PC-9 (cell line): ENCODE data around the gene HOXC4. TPM values are rescaled to one million over a fixed set of nuclear protein-coding genes. Genes with fewer than 3 reads are reported as not detected.
A peak's percentile ranks its signal among the peaks of the same experiment; 100 is the strongest.

Source experiments
- BruUV-seq: library from RNA; stranded (reverse); fragments of 400-500 nt; replicated peaks from 2 replicates; lab custom pipeline; 2021; lab: Mats Ljungman, UMichigan
- CTCF ChIA-PET: fragments of 300-600 bp; sonication (Branson Sonifier 250); formaldehyde crosslinking; loops from one replicate; lab custom pipeline; 2022; ENCODE audit warnings: antibody characterized with exemption; lab: Charles Lee
- POLR2A ChIA-PET: fragments of 300-600 bp; sonication (Branson Sonifier 250); formaldehyde crosslinking; loops from one replicate; lab custom pipeline; 2022; ENCODE audit warnings: antibody characterized with exemption; ENCODE audit not compliant: unreplicated experiment; lab: Charles Lee
- DNase-seq, 2 experiments: peaks; one replicate each; pipeline versions ENCODE4 v3.0.0 to v3.0.0-alpha.2; 2015 to 2022; ENCODE audit warnings: mixed read lengths in 1 of 2
- H2AFZ ChIP-seq: fragments of 200-600 bp; sonication (generic); 2 replicates; pipeline ENCODE4 v1.8.1; 2017; ENCODE audit warnings: antibody characterized with exemption
- H3F3A ChIP-seq: fragments of 200-600 bp; sonication (generic); 2 replicates; pipeline ENCODE4 v1.8.1; 2017; ENCODE audit warnings: antibody characterized with exemption, mild to moderate bottlenecking, low read depth; ENCODE audit not compliant: insufficient read depth
- H3K27ac ChIP-seq: fragments of 200-600 bp; sonication (generic); 2 replicates; pipeline ENCODE4 v1.6.1; 2016; ENCODE audit warnings: mixed run types
- H3K27me3 ChIP-seq: fragments of 200-600 bp; sonication (generic); 2 replicates; pipeline ENCODE4 v1.6.1; 2016; ENCODE audit warnings: low read depth, mixed run types; ENCODE audit not compliant: insufficient read depth
- H3K36me3 ChIP-seq: fragments of 200-600 bp; sonication (generic); 2 replicates; pipeline ENCODE4 v1.6.1; 2016; ENCODE audit warnings: low read depth, mixed run types
- H3K4me1 ChIP-seq: fragments of 200-600 bp; sonication (generic); replicated peaks from 2 replicates; pipeline ENCODE4 v1.6.1; 2016; ENCODE audit warnings: mixed run types; ENCODE audit not compliant: insufficient read depth
- H3K4me2 ChIP-seq: fragments of 200-600 bp; sonication (generic); 2 replicates; pipeline ENCODE4 v1.6.1; 2017; ENCODE audit warnings: mixed run types
- H3K4me3 ChIP-seq: fragments of 200-600 bp; sonication (generic); 2 replicates; pipeline ENCODE4 v1.6.1; 2016; ENCODE audit warnings: mixed run types
- H3K79me2 ChIP-seq: fragments of 200-600 bp; sonication (generic); 2 replicates; pipeline ENCODE4 v1.6.1; 2017; ENCODE audit warnings: low read depth, mixed run types
- H3K9me2 ChIP-seq: fragments of 200-600 bp; sonication (generic); 2 replicates; pipeline ENCODE4 v1.8.1; 2017; ENCODE audit warnings: mild to moderate bottlenecking; ENCODE audit not compliant: insufficient read depth
- H3K9me3 ChIP-seq: fragments of 200-600 bp; sonication (generic); 2 replicates; pipeline ENCODE4 v1.8.1; 2016; ENCODE audit warnings: low read depth; ENCODE audit not compliant: insufficient read depth
- H4K20me1 ChIP-seq: fragments of 200-600 bp; sonication (generic); 2 replicates; pipeline ENCODE4 v1.8.1; 2017; ENCODE audit not compliant: insufficient read depth
- EZH2 ChIP-seq: fragments of 200-600 bp; sonication (generic); IDR thresholded peaks from 2 replicates; pipeline ENCODE4 v1.8.0; 2017; ENCODE audit warnings: antibody characterized with exemption, low read depth
- intact Hi-C: fragments of 100-400 bp; cut with micrococcal nuclease; formaldehyde crosslinking; loops from one replicate; pipeline ENCODE4 v1.10.0; 2022; ENCODE audit not compliant: unreplicated experiment
- total RNA-seq: library from RNA; stranded (reverse); gene quantifications from 2 replicates; pipeline ENCODE4 v1.2.3, GENCODE V29; 2021
- TF ChIP-seq, protein P1 (sequence below): fragments of 200-600 bp; sonication (generic); conservative IDR thresholded peaks from 2 replicates; pipeline ENCODE4 v1.6.1; 2017; ENCODE audit warnings: mixed run types, antibody characterized with exemption, mild to moderate bottlenecking, moderate library complexity

The HOXC4 gene
- total RNA-seq, 1 experiment from 2014 or later = 3.8 TPM

GRCh38 chr12:54006559-54007220, 46.9 kb upstream of the HOXC4 start:
- BruUV-seq = no TSS peak
- intact Hi-C loops = loop anchor here (1.0 to 5.0 kb wide), 5 partner anchors 185 to 371 kb away; no protein-coding TSS in a partner anchor
- H3K9me2 ChIP-seq = no peaks in the 10 kb centered on the region
- H3F3A ChIP-seq = no peaks in the 10 kb centered on the region; the same call in 1 of the 2 replicates
- no peaks in the 10 kb centered on the region for H3K79me2 ChIP-seq
- H3K36me3 ChIP-seq = no peaks in the 10 kb centered on the region
- H3K9me3 ChIP-seq = no peaks in the 10 kb centered on the region
- no peak for DNase-seq
- no peak overlapping the region for H3K4me3 ChIP-seq
- H2AFZ ChIP-seq = no peak overlapping the region
- no peaks in the 10 kb centered on the region for H4K20me1 ChIP-seq
- H3K27ac ChIP-seq = no peak overlapping the region
- TF ChIP-seq EZH2 = no peak
- TF ChIP-seq, protein P1, sequence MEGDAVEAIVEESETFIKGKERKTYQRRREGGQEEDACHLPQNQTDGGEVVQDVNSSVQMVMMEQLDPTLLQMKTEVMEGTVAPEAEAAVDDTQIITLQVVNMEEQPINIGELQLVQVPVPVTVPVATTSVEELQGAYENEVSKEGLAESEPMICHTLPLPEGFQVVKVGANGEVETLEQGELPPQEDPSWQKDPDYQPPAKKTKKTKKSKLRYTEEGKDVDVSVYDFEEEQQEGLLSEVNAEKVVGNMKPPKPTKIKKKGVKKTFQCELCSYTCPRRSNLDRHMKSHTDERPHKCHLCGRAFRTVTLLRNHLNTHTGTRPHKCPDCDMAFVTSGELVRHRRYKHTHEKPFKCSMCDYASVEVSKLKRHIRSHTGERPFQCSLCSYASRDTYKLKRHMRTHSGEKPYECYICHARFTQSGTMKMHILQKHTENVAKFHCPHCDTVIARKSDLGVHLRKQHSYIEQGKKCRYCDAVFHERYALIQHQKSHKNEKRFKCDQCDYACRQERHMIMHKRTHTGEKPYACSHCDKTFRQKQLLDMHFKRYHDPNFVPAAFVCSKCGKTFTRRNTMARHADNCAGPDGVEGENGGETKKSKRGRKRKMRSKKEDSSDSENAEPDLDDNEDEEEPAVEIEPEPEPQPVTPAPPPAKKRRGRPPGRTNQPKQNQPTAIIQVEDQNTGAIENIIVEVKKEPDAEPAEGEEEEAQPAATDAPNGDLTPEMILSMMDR = no peak
- H3K4me2 ChIP-seq = peak overlapping the region; percentile 65; the same call in 1 of the 2 replicates
- H3K4me1 ChIP-seq = no peaks in the 10 kb centered on the region
- H3K27me3 ChIP-seq = no peaks in the 10 kb centered on the region
- ChIA-PET POLR2A (no interaction called here), CTCF (interaction anchor here (0.5 to 1.6 kb wide), 4 partner anchors 182 to 195 kb away, joined by 3 to 8 read pairs (median 6); partner anchors contain the start of gene SMUG1)

DNA sequence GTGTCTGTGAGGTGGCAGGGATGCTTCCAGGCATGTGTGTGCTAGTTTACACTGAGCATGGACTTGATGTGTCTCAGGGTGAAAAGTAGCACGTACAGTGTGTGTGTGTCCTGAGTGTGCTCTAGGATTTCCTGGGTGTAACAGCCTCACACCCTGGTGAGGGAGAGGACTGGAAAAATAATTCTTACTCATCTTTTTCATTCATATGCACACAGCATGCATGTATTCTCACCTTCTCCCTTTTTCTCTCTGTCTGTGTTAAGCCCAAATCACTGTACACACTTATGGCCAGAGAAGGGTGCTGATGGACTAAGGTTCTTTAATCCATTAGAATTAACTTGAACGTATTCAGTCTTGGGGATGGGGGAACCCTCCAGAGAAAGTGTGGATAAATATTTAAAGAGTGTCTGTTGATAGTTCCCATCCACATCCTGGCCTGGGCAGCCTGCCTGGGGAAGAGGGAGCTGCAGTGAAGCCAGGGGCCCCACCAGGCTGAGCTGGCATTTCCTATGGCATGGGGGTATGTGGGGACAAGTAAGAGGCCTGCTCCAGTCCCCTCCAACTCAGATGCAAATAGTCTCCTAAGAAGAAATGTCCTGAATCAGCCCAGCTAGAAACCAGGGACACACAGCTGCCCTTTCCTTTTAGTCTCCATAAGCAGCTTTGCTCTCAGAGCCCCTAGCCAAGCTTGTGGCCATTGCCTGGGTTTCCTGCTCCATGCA, 45.9 kb upstream of the HOXC4 start:
- no peaks in the 10 kb centered on the region for H3K9me3 ChIP-seq
- no peak overlapping the region for H2AFZ ChIP-seq
- no peaks in the 10 kb centered on the region; the same call in 1 of the 2 replicates for H3F3A ChIP-seq
- no peaks in the 10 kb centered on the region for H3K79me2 ChIP-seq
- H3K9me2 ChIP-seq = no peaks in the 10 kb centered on the region
- no TSS peak for BruUV-seq
- no peak overlapping the region for H3K27ac ChIP-seq
- TF ChIP-seq, protein P1 = no peak
- no peak for TF ChIP-seq EZH2
- intact Hi-C loops = loop anchor here (5.0 kb wide), 2 partner anchors 305 to 370 kb away; no protein-coding TSS in a partner anchor
- no peaks in the 10 kb centered on the region for H3K4me1 ChIP-seq
- POLR2A ChIA-PET = interaction anchor here (0.6 kb wide), 1 partner anchor 756 kb away, joined by 3 read pairs; a partner anchor contains a TSS
- H3K36me3 ChIP-seq = no peaks in the 10 kb centered on the region
- H3K4me2 ChIP-seq = no peak overlapping the region
- DNase-seq = no peak
- H4K20me1 ChIP-seq = no peaks in the 10 kb centered on the region
- no peaks in the 10 kb centered on the region for H3K27me3 ChIP-seq
- CTCF ChIA-PET = interaction anchor here (1.3 kb wide), 1 partner anchor 194 kb away, joined by 12 read pairs; no protein-coding TSS in a partner anchor
- no peak overlapping the region for H3K4me3 ChIP-seq

DNA sequence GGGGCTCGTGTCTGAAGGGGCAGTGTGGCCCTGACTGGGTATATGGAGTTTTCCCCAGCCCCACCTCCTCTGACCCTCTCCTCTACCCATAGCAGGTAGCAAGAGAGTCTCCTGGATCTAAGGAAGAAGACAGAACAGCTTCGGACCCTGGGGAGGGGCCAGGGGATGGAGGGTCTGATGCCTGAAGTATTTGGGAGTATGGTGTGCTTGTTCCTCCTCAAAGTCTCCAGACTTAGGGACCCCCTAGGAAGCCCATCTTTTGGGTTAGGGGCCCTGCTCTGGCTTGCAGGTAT, 45.4 kb upstream of the HOXC4 start:
- intact Hi-C loops = loop anchor here (5.0 kb wide), 2 partner anchors 306 to 369 kb away; no protein-coding TSS in a partner anchor

More for the DNA sequence above, 45.4 kb upstream of the HOXC4 start:
- Histone ChIP-seq H3K4me1 (no peaks in the 10 kb centered on the region), H3K79me2 (no peaks in the 10 kb centered on the region), H3K27ac (no peak overlapping the region), H3K9me3 (no peaks in the 10 kb centered on the region), H3K27me3 (no peaks in the 10 kb centered on the region), H2AFZ (no peak overlapping the region), H3K4me2 (no peak overlapping the region), H4K20me1 (no peaks in the 10 kb centered on the region), H3K9me2 (no peaks in the 10 kb centered on the region), H3K36me3 (no peaks in the 10 kb centered on the region), H3K4me3 (no peak overlapping the region), H3F3A (no peaks in the 10 kb centered on the region)
- BruUV-seq = no TSS peak
- POLR2A ChIA-PET = interaction anchor here (0.6 kb wide), 1 partner anchor 756 kb away, joined by 3 read pairs; a partner anchor contains a TSS
- no peak for DNase-seq
- CTCF ChIA-PET = interaction anchor here (1.0 to 1.3 kb wide), 2 partner anchors 9 to 193 kb away, joined by 4 to 12 read pairs; no protein-coding TSS in a partner anchor
- no peak for TF ChIP-seq EZH2
- TF ChIP-seq, protein P1 = no peak
